NCI-H526 (cell line): ENCODE measurements around the gene S100A8.
"Not testable (repeated sequence)": the region's sequence is repeated elsewhere in the genome, so short reads cannot be mapped to it uniquely, and the experiment has no call there.

Source experiments
- DNase-seq, 2 experiments: peaks; one replicate each; lab custom pipeline; 2025; lab: John Stamatoyannopoulos, UW

Gene S100A8

GRCh38 chr1:153415850-153416570, 25.1 kb upstream of the S100A8 start, which contains the start of gene S100A7A:
TSS of gene S100A7A (plus strand) at chr1:153416520. CDS start at chr1:153418083, 1,563 bp downstream.
- no peak for DNase-seq

DNA sequence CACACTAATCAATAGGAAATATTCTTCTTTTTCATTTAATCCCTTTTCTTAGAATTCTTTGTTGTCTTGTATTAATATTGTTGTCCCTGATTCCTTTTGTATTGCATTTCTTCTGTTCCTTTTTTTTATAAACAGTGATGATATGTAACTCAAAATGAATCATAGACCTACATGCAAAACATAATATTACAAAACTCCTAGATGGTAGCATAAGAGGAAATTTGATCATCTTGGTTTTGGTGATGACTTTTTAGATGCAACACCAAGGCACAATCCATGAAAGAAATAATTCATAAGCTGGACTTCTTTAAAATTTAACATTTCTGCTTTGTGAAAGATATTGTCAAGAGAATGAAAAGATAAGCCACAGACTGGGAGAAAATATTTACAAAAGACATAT, 23.1 kb upstream of the S100A8 start:
- DNase-seq, result not testable (repeated sequence)

DNA sequence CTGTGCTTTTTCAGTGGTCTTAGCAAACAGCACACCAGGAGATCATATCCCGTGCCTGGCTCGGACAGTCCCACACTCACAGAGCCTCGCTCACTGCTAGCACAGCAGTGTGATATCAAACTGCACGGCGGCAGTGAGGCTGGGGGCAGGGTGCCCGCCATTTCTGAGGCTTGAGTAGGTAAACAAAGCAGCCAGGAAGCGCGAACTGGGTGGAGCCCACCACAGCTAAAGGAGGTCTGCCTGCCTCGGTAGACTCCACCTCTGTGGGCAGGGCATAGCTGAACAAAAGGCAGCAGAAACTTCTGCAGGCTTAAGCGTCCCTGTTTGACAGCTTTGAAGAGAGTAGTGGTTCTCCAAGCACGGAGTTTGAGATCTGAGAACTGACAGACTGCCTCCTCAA, 16.4 kb upstream of the S100A8 start:
- not testable (repeated sequence) for DNase-seq

DNA sequence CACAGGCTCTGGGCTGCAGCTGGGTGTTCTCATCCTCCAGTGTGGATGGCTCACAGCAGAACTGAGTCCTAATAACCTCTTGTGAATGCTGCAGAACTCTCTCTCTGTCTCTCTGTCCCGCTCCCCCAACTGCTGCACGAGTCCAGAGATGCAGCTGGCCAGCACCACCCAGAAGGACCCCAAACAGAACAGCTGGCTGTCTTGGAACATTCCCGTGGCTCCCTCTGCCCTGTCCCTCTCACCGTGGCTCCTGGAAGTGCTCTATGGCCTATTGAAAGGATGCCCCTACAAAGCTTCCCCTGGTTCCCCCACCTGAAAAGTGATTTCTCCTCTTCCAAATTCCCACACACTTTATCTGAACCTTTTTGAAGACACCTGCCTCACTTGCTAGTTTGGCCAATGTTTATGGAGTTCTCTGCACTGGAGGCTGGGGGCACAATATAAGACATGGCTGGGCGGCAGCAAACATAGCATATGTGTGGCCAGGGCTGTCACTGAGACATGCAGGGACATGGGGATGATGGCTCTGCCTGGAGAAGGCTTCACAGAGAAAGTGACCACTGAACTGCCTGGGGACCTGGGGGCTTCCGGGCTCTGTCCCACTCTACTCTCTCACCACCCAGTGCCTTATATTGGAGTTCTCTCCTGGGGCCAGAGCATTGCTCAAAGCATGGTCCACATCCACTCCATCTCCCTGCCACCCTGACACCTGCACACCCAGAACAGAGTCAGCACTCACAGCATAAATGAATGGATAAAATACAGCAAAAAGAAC, 15.1 kb upstream of the S100A8 start:
- DNase-seq, result not testable (repeated sequence)

GRCh38 chr1:153404768-153405167, 13.9 kb upstream of the S100A8 start:
- DNase-seq, result peak in 1 of 2 experiments; percentile 65

DNA sequence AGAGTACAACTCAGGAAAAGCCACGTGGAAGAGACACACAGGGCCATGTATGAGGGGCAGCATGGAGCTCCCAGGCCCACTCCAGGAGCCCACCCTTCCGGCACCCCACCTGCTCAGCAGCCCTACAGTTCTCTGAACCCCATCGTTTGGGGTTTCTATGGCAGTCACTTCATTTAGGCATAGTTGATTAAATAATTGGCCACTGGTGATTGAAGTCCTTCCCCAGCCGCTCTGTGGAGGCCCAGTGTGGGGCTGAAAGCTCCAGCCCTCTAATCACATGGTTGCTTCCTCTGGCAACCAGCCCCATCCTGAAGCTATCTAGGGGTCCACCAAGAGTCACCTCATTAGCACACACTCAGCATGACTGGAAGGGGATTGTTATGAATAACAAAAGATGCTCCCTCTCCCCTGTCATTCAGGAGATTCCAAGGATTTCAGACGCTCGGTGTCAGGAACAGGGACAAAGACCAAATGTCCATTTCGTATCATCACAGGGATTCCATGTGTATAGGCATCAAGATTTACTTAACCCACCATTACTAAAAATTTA, 13.3 kb upstream of the S100A8 start:
- DNase-seq, result no peak

DNA sequence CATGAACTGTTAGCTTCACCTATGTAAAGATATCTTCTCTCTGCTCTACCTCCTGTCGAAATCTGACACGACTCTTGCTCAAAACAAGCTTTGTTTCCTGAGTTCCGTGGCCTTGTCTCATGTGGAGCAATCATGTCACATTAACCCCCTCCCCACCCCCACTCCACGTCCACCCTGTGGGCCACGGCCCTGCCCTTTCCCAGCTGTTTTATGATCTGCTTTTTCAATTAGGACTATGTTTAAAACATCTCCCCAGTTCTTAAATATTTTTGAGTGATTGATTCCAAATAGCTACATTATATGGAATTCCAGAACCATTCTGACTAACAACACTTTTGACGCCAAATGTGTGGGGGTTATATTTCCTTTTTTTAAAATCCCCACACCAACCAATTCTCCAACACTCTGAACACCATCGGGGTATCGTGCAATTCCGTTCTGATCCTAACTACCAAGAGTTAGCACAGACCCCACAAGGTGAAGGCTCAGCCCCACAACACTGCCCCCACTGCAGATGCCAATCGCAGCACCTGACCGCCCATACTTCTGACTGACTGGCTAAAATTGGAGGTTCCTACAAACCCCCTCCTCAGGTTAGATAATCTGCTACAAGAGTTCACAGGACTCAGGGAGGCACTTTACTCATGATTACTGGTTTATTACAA, 12.7 kb upstream of the S100A8 start:
- no peak for DNase-seq

DNA sequence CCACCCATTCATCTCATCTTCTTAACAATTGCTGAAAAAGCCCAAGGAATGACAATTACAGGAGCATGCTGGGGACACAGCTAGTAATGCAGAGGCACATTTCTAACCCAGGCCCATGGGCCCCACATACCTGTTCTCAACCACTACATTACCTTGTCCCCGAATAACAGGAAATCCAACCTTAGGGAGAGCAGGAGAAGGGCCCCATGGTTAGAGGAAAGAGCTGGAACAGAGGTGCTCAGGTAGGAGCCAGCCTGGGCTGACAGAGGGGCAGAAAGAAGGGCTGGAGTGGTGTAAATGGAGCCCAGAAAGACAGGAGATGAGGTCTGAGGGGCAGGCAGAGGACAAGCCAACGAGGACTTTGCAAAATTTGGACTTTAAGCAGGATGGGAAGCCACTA, 11.4 kb upstream of the S100A8 start:
- no peak for DNase-seq

GRCh38 chr1:153401461-153401860, 10.6 kb upstream of the S100A8 start:
- DNase-seq, result no peak

DNA sequence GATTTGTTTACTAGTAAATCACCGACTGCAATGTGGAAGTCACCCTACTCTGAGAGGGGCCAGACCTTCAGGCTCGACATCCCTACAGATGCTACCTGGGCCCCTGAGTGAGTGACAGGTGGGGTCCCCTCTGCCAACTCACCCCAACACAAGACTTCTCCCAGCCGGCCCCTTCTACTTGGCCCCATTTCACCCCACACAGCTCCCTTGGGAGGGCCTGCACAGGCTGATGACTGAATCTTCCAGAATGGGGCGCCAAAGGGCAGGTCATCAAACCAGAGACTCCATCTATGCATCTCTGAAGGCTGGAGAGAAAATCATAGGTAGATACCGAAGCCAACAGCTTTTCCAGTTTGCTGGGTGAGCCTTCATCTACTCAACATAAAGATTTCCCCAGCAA, 9.4 kb upstream of the S100A8 start:
- DNase-seq, result peak in 1 of 2 experiments; percentile 41

GRCh38 chr1:153399401-153400055, 8.7 kb upstream of the S100A8 start:
- DNase-seq, result no peak

GRCh38 chr1:153397924-153398651, 7.2 kb upstream of the S100A8 start:
- DNase-seq, result no peak

- no peak for DNase-seq
Observed at GRCh38 chr1:153397051-153397923, 6.4 kb upstream of the S100A8 start.

DNA sequence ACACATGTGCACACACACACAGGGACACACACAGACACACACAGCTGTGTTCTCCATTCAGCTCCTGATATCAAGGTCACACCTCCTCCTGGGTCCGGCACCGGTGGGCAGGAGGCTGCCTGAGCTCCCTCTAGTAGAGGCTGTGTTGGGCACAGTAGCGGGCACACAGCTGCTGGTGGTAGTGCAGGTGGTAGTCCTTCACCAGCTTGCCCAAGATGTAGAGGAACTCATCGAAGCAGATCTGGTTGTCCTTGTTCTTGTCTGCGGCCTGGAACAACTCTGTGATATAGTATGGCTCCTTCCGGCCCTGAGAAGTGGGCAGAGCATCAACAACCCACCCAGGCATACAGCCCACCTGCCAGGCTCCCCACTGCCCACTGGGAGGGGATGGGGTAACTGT, 5.6 kb upstream of the S100A8 start:
- no peak for DNase-seq

DNA sequence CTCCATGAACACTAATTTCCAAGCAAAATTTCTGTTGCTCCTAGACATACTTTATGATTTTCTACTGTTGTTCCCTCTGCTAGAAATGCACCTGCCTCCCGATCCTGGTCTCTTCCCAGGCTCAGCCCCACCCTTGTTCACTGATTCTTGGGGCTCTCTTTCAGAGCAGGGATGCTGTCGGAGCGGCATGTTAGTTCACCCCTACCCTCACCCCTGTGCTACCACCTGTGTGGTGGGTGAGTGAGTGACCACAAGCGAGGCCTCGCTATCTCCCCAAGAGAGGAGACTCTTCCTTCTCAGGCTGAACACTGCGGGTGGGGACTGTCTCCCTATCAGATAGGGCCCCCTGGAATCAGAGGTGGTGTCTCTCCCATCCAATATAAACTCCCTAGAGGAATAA, 4.9 kb upstream of the S100A8 start:
- DNase-seq, result no peak

GRCh38 chr1:153395136-153395685, 4.3 kb upstream of the S100A8 start:
- DNase-seq, result no peak

- DNase-seq, result no peak
Observed at GRCh38 chr1:153394391-153394790, 3.5 kb upstream of the S100A8 start.

GRCh38 chr1:153393926-153394325, 3.1 kb upstream of the S100A8 start:
- peak in 1 of 2 experiments; percentile 23 for DNase-seq

- DNase-seq, result no peak
Observed at GRCh38 chr1:153392822-153393221, 1.9 kb upstream of the S100A8 start.

- DNase-seq, result peak in 1 of 2 experiments; percentile 22
Observed at GRCh38 chr1:153392258-153392657, 1.4 kb upstream of the S100A8 start.
